Astrocyte (in vitro differentiated cells and primary cell): Measurements from ENCODE around the gene RIT2. TPM values are rescaled to one million over a fixed set of nuclear protein-coding genes. Genes with fewer than 3 reads are reported as not detected.

Source experiments
- DNase-seq: peaks from one replicate; pipeline ENCODE4 v3.0.0-alpha.2; 2010; ENCODE audit warnings: low read depth
- FAIRE-seq: peaks from 2 replicates; lab custom pipeline; 2011; peaks lifted over from hg19 to GRCh38; lab: Jason Lieb, UNC
- H2AFZ ChIP-seq: 2 replicates; pipeline ENCODE4 v1.6.0; 2012; ENCODE audit warnings: low read depth, low read length, inconsistent platforms
- H3K27ac ChIP-seq: 2 replicates; pipeline ENCODE4 v1.5.1; 2011; ENCODE audit warnings: low read depth, low read length, inconsistent platforms
- H3K27me3 ChIP-seq: 2 replicates; pipeline ENCODE4 v1.6.0; 2011; ENCODE audit warnings: low read length, inconsistent platforms; ENCODE audit not compliant: insufficient read depth
- H3K36me3 ChIP-seq: 2 replicates; pipeline ENCODE4 v1.5.1; 2011; ENCODE audit warnings: low read length, inconsistent platforms; ENCODE audit not compliant: insufficient read depth
- H3K4me1 ChIP-seq: 2 replicates; pipeline ENCODE4 v1.5.1; 2011; ENCODE audit warnings: low read length, inconsistent platforms; ENCODE audit not compliant: insufficient read depth
- H3K4me2 ChIP-seq: 2 replicates; pipeline ENCODE4 v1.6.0; 2012; ENCODE audit warnings: low read length, inconsistent platforms
- H3K4me3 ChIP-seq: 2 replicates; pipeline ENCODE4 v1.5.1; 2011; ENCODE audit warnings: low read depth, mild to moderate bottlenecking, low read length, inconsistent platforms; ENCODE audit not compliant: insufficient read depth
- H3K79me2 ChIP-seq: 2 replicates; pipeline ENCODE4 v1.6.0; 2012; ENCODE audit warnings: mild to moderate bottlenecking, low read length, inconsistent platforms; ENCODE audit not compliant: insufficient read depth
- H3K9ac ChIP-seq: 2 replicates; pipeline ENCODE4 v1.6.0; 2012; ENCODE audit warnings: mild to moderate bottlenecking, low read length, inconsistent platforms
- H3K9me3 ChIP-seq: 2 replicates; pipeline ENCODE4 v1.5.1; 2012; ENCODE audit warnings: low read depth, mild to moderate bottlenecking, low read length, inconsistent platforms; ENCODE audit not compliant: insufficient read depth
- H4K20me1 ChIP-seq: 2 replicates; pipeline ENCODE4 v1.6.0; 2012; ENCODE audit warnings: low read length, inconsistent platforms; ENCODE audit not compliant: insufficient read depth
- H3K27ac Mint-ChIP-seq: one replicate; pipeline ENCODE4 v1.8.0; 2021; ENCODE audit warnings: mild to moderate bottlenecking, mixed read lengths; ENCODE audit not compliant: unreplicated experiment
- H3K27me3 Mint-ChIP-seq: one replicate; pipeline ENCODE4 v1.8.0; 2021; ENCODE audit warnings: low read depth, mixed read lengths; ENCODE audit not compliant: unreplicated experiment
- H3K36me3 Mint-ChIP-seq: one replicate; pipeline ENCODE4 v1.8.0; 2021; ENCODE audit warnings: low read depth, mixed read lengths; ENCODE audit not compliant: unreplicated experiment
- H3K4me1 Mint-ChIP-seq: one replicate; pipeline ENCODE4 v1.8.0; 2021; ENCODE audit warnings: low read depth, mixed read lengths; ENCODE audit not compliant: unreplicated experiment
- H3K4me3 Mint-ChIP-seq: one replicate; pipeline ENCODE4 v1.8.0; 2021; ENCODE audit warnings: mild to moderate bottlenecking, moderate library complexity, mixed read lengths; ENCODE audit not compliant: unreplicated experiment
- H3K9me3 Mint-ChIP-seq: one replicate; pipeline ENCODE4 v1.8.0; 2021; ENCODE audit warnings: mild to moderate bottlenecking, mixed read lengths; ENCODE audit not compliant: unreplicated experiment
- EZH2 ChIP-seq: IDR thresholded peaks from 2 replicates; pipeline ENCODE4 v1.6.1; 2012; ENCODE audit warnings: mild to moderate bottlenecking, low read length, inconsistent platforms; ENCODE audit not compliant: insufficient read depth
- total RNA-seq: library from RNA; stranded (reverse); gene quantifications from 2 replicates; pipeline ENCODE4 v1.2.1, GENCODE V29; 2021
- TF ChIP-seq, protein P1 (sequence below): IDR thresholded peaks from 2 replicates; pipeline ENCODE4 v1.5.1; 2011; ENCODE audit warnings: low read depth, mild to moderate bottlenecking, inconsistent platforms, low read length, moderate library complexity; ENCODE audit not compliant: insufficient read depth

The RIT2 gene
- total RNA-seq, 1 donor from 2014 or later, result not detected

DNA sequence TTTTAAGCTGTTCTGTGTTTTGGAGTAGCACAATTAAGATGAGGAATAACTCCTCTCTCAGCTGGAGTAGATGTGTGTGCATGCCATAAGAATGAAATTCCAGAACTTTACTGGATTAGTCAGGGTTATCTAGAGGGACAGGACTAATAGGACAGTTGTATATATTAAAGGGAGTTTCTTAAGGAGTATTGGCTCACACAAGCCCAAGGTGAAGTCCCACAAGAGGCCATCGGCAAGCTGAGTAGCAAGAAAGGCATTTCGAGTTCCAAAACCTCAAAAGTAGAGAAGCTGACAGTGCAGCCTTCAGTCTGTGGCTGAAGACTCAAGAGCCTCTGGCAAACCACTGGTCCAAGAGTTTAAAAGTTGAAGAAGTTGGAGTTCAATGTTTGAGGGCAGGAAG lies 113.7 kb downstream of the RIT2 start:
- FAIRE-seq (no peak), DNase-seq (peak; percentile 83)
- no peak overlapping the region for H3K27ac Mint-ChIP-seq
- no peak overlapping the region for H3K4me3 Mint-ChIP-seq
- Histone ChIP-seq H3K4me2 (no peak overlapping the region), H3K79me2 (no peaks in the 10 kb centered on the region), H3K36me3 (no peaks in the 10 kb centered on the region), H3K4me1 (no peaks in the 10 kb centered on the region), H4K20me1 (no peaks in the 10 kb centered on the region), H3K9ac (no peak overlapping the region), H3K9me3 (no peaks in the 10 kb centered on the region), H3K27me3 (no peaks in the 10 kb centered on the region), H2AFZ (no peak overlapping the region), H3K27ac (no peak overlapping the region), H3K4me3 (no peak overlapping the region)
- no peaks in the 10 kb centered on the region for H3K9me3 Mint-ChIP-seq
- peaks cover 4% of the 10 kb centered on the region for H3K4me1 Mint-ChIP-seq
- TF ChIP-seq, protein P1, sequence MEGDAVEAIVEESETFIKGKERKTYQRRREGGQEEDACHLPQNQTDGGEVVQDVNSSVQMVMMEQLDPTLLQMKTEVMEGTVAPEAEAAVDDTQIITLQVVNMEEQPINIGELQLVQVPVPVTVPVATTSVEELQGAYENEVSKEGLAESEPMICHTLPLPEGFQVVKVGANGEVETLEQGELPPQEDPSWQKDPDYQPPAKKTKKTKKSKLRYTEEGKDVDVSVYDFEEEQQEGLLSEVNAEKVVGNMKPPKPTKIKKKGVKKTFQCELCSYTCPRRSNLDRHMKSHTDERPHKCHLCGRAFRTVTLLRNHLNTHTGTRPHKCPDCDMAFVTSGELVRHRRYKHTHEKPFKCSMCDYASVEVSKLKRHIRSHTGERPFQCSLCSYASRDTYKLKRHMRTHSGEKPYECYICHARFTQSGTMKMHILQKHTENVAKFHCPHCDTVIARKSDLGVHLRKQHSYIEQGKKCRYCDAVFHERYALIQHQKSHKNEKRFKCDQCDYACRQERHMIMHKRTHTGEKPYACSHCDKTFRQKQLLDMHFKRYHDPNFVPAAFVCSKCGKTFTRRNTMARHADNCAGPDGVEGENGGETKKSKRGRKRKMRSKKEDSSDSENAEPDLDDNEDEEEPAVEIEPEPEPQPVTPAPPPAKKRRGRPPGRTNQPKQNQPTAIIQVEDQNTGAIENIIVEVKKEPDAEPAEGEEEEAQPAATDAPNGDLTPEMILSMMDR, result no peak
- no peak for TF ChIP-seq EZH2
- no peaks in the 10 kb centered on the region for H3K36me3 Mint-ChIP-seq
- H3K27me3 Mint-ChIP-seq, result no peaks in the 10 kb centered on the region

DNA sequence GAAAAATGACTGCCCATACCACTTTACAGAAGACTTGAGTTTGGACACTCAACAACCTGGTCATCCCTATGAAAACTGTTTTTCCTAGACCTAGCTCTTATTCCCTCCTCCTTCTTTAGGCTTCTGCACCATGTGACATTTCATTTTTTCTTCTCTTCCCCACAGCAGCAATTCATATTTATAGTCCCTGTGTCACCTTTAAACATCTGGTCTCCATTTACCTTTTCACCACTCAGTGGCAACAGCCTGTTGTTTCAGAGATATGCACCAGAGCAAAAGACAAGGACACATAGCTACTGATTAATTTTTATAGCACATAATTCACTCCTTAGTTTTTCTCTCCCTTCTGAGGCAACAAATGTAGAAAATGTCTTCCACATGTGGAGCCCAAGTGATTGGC lies 118.7 kb downstream of the RIT2 start:
- Histone ChIP-seq H3K4me1 (no peaks in the 10 kb centered on the region), H3K9me3 (no peaks in the 10 kb centered on the region), H3K27me3 (no peaks in the 10 kb centered on the region), H3K79me2 (no peaks in the 10 kb centered on the region), H3K4me2 (no peak overlapping the region), H3K9ac (no peak overlapping the region), H3K36me3 (no peaks in the 10 kb centered on the region), H4K20me1 (no peaks in the 10 kb centered on the region), H3K27ac (no peak overlapping the region), H3K4me3 (no peak overlapping the region), H2AFZ (no peak overlapping the region)
- Mint-ChIP-seq H3K4me3 (no peak overlapping the region), H3K9me3 (peaks cover 4% of the 10 kb centered on the region), H3K36me3 (no peaks in the 10 kb centered on the region), H3K27me3 (no peaks in the 10 kb centered on the region), H3K27ac (no peak overlapping the region), H3K4me1 (peaks cover 3% of the 10 kb centered on the region)
- DNase-seq, result no peak
- TF ChIP-seq, protein P1, result no peak
- no peak for TF ChIP-seq EZH2
- no peak for FAIRE-seq

DNA sequence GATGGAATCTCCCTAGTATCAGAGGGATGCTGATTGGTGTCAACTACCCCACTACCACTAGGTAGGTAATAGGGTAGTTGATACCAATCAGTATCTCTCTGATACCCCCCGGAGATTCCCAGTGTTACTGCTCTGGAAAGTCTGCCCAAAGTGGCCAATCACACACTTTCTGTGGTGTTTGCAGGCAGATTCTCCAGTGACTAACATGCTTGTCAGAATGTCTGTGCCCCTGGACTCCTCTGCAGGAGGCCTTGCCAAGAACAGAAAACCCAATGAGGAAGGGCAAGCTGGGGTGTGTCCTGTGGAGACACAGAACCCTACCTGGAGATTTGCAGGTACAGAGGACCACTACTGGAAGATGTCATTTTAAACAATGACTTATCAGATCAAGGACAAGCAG lies 135.1 kb downstream of the RIT2 start:
- Histone ChIP-seq H3K79me2 (no peaks in the 10 kb centered on the region), H2AFZ (no peak overlapping the region), H3K27me3 (no peaks in the 10 kb centered on the region), H3K4me2 (no peak overlapping the region), H3K9me3 (no peaks in the 10 kb centered on the region), H3K4me1 (no peaks in the 10 kb centered on the region), H3K4me3 (no peak overlapping the region), H3K27ac (no peak overlapping the region), H3K36me3 (no peaks in the 10 kb centered on the region), H4K20me1 (no peaks in the 10 kb centered on the region), H3K9ac (no peak overlapping the region)
- H3K27me3 Mint-ChIP-seq, result no peaks in the 10 kb centered on the region
- peaks cover 9% of the 10 kb centered on the region for H3K4me1 Mint-ChIP-seq
- H3K4me3 Mint-ChIP-seq, result no peak overlapping the region
- TF ChIP-seq EZH2, result no peak
- TF ChIP-seq, protein P1, result no peak
- H3K27ac Mint-ChIP-seq, result no peak overlapping the region
- H3K9me3 Mint-ChIP-seq, result no peaks in the 10 kb centered on the region
- no peaks in the 10 kb centered on the region for H3K36me3 Mint-ChIP-seq
- no peak for DNase-seq
- no peak for FAIRE-seq
